Calu3 (cell line): Measurements from ENCODE around the gene STX10. TPM values are rescaled to one million over a fixed set of nuclear protein-coding genes. Genes with fewer than 3 reads are reported as not detected.
A peak's percentile ranks its signal among the peaks of the same experiment; 100 is the strongest.

Experiments used
- BruUV-seq: library from RNA; stranded (reverse); fragments of 400-500 nt; replicated peaks from 2 replicates; lab custom pipeline; 2021; lab: Mats Ljungman, UMichigan
- CTCF ChIA-PET: fragments of 300-600 bp; sonication (Branson Sonifier 250); formaldehyde crosslinking; loops from one replicate; lab custom pipeline; 2022; ENCODE audit warnings: antibody characterized with exemption; lab: Charles Lee
- DNase-seq: peaks from one replicate; pipeline ENCODE4 v3.0.0; 2022
- H3K27ac Mint-ChIP-seq: one replicate; pipeline ENCODE4 v1.8.0; 2022; ENCODE audit warnings: mixed read lengths; ENCODE audit not compliant: unreplicated experiment
- H3K27me3 Mint-ChIP-seq: one replicate; pipeline ENCODE4 v1.8.0; 2022; ENCODE audit warnings: mixed read lengths; ENCODE audit not compliant: unreplicated experiment
- H3K36me3 Mint-ChIP-seq: one replicate; pipeline ENCODE4 v1.8.0; 2022; ENCODE audit warnings: mild to moderate bottlenecking, moderate library complexity, mixed read lengths; ENCODE audit not compliant: insufficient read depth, unreplicated experiment
- H3K4me1 Mint-ChIP-seq: one replicate; pipeline ENCODE4 v1.8.0; 2022; ENCODE audit warnings: mild to moderate bottlenecking, low read depth, mixed read lengths; ENCODE audit not compliant: unreplicated experiment
- H3K4me3 Mint-ChIP-seq: one replicate; pipeline ENCODE4 v1.8.0; 2022; ENCODE audit warnings: mild to moderate bottlenecking, low read depth, moderate library complexity, mixed read lengths; ENCODE audit not compliant: unreplicated experiment
- H3K9me3 Mint-ChIP-seq: one replicate; pipeline ENCODE4 v1.8.0; 2022; ENCODE audit warnings: low read depth, mixed read lengths; ENCODE audit not compliant: unreplicated experiment
- CTCF ChIP-seq: fragments of 200-600 bp; IDR thresholded peaks from one replicate; pipeline ENCODE4 v1.8.0; 2022; ENCODE audit warnings: antibody characterized with exemption; ENCODE audit not compliant: unreplicated experiment
- intact Hi-C: fragments of 100-400 bp; cut with micrococcal nuclease; formaldehyde crosslinking; loops from one replicate; pipeline ENCODE4 v1.10.0; 2022; ENCODE audit not compliant: unreplicated experiment
- total RNA-seq: library from RNA; stranded (reverse); gene quantifications from 2 replicates; pipeline ENCODE4 v1.2.3, GENCODE V29; 2022

The STX10 gene
- total RNA-seq, 1 experiment from 2014 or later = 52.3 TPM

GRCh38 chr19:13104360-13104847, 45.8 kb downstream of the STX10 start:
- Mint-ChIP-seq H3K27ac (no peak overlapping the region), H3K4me1 (no peaks in the 10 kb centered on the region), H3K4me3 (no peak overlapping the region), H3K9me3 (no peaks in the 10 kb centered on the region), H3K36me3 (peaks cover 22% of the 10 kb centered on the region), H3K27me3 (no peaks in the 10 kb centered on the region)
- BruUV-seq = no TSS peak
- CTCF ChIA-PET = interaction anchor here (0.6 kb wide), 2 partner anchors 42 to 43 kb away, joined by 3 to 4 read pairs; no protein-coding TSS in a partner anchor
- no peak for DNase-seq
- intact Hi-C loops = loop anchor here (5.0 kb wide), 1 partner anchor 158 kb away; no protein-coding TSS in a partner anchor
- TF ChIP-seq CTCF = no peak

GRCh38 chr19:13103581-13104359, 46.4 kb downstream of the STX10 start:
- CTCF ChIA-PET = interaction anchor here (0.6 kb wide), 3 partner anchors 42 to 135 kb away, joined by 3 to 4 read pairs (median 4); no protein-coding TSS in a partner anchor
- no peaks in the 10 kb centered on the region for H3K4me1 Mint-ChIP-seq
- H3K27me3 Mint-ChIP-seq = no peaks in the 10 kb centered on the region
- peaks cover 22% of the 10 kb centered on the region for H3K36me3 Mint-ChIP-seq
- H3K4me3 Mint-ChIP-seq = no peak overlapping the region
- no peak for DNase-seq
- no peak overlapping the region for H3K27ac Mint-ChIP-seq
- no peak for TF ChIP-seq CTCF
- intact Hi-C loops = loop anchor here (5.0 kb wide), 1 partner anchor 159 kb away; no protein-coding TSS in a partner anchor
- no TSS peak for BruUV-seq
- no peaks in the 10 kb centered on the region for H3K9me3 Mint-ChIP-seq

DNA sequence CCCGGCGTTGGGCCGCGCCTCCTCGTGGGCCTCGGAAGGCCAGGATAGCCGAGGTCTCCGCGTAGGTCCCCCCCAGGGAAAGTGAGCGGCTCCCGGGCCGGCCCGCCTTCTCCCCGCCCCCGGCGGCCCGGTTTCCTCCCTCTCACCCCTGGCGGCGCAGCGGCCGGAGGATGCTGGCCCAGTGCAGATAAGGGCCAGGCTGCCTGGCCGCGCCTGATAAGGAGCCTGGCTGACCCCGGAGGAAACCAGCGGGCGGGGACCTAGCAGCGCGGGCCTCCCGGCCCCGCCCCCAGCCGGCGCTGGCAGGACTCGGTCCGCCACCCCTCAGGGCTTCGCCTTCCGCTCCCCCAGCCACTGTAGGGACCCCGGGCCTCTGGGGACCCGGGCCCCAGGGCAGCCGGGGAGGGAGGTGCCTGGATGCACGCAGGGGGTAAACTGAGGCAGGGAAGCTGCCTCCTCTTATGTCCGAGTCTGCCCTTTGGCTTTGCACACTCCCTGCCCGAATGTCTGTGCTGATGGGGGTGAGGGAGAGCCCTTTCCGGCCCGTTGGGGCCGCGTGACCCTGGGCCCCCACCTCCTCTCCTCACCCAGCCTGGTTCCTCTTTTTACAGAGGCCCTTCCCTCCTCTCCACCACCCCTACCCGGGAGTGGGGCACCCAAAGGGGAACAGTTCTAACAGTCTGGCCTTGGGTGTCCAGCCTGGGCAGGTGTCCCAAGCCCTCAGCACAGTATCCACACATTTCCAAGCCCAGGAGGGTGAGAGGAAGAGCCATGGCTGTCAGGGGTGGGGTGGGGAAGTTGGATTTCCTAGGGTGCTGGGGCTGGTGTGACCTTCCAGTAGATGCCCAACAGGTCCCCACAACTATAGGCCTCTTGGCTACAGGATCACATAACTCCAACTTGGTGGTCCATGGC, 47.3 kb downstream of the STX10 start, which contains the start of gene LYL1:
TSS of gene LYL1 (minus strand) at position 193 of the 915 bp plus-strand sequence. CDS start 1,687 bp downstream, outside the sequence.
- peak within 1 kb of the TSS; percentile 41 for H3K4me3 Mint-ChIP-seq
- H3K4me1 Mint-ChIP-seq = no peaks in the 10 kb centered on the region
- H3K27ac Mint-ChIP-seq = no peak within 1 kb of the TSS
- H3K27me3 Mint-ChIP-seq = no peaks in the 10 kb centered on the region
- intact Hi-C loops = loop anchor here (5.0 kb wide), 1 partner anchor 159 kb away; no protein-coding TSS in a partner anchor
- TF ChIP-seq CTCF = no peak
- H3K36me3 Mint-ChIP-seq = peaks cover 27% of the 10 kb centered on the region
- CTCF ChIA-PET = interaction anchor here (0.6 kb wide), 1 partner anchor 134 kb away, joined by 4 read pairs; no protein-coding TSS in a partner anchor
- DNase-seq = peak; percentile 24
- BruUV-seq = no TSS peak
- no peaks in the 10 kb centered on the region for H3K9me3 Mint-ChIP-seq

DNA sequence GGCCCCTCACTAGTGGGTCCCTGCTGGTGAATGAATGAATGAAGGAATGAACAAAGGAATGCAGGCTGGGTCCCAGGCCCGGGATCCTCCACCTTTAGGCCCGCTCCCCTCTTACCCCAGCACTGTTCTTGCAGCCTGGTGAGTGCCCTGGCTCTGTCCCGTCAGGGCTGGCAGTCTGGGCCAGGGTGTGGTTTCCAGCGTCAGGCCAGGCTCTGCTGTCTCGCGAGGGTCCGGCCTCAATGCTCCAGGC, 47.8 kb downstream of the STX10 start:
- intact Hi-C loops = loop anchor here (5.0 kb wide), 1 partner anchor 160 kb away; no protein-coding TSS in a partner anchor
- Mint-ChIP-seq H3K36me3 (peaks cover 26% of the 10 kb centered on the region), H3K9me3 (no peaks in the 10 kb centered on the region), H3K27ac (no peak overlapping the region), H3K27me3 (no peaks in the 10 kb centered on the region), H3K4me1 (no peaks in the 10 kb centered on the region), H3K4me3 (peak overlapping the region; percentile 41)
- DNase-seq = no peak
- CTCF ChIA-PET = no interaction called here
- BruUV-seq = no TSS peak
- no peak for TF ChIP-seq CTCF
